GM18951 (cell line): Measurements from ENCODE around the gene METTL14.

Source experiments
- POLR2A ChIP-seq: IDR thresholded peaks from 4 replicates; pipeline ENCODE4 v1.6.1; 2011; ENCODE audit warnings: mild to moderate bottlenecking; ENCODE audit not compliant: insufficient read length, insufficient read depth; ENCODE audit errors: extremely low read depth
- in situ Hi-C: fragments of 300-500 bp; cut with MboI; formaldehyde crosslinking; loops from one replicate; pipeline ENCODE4 v1.12.0; 2022; ENCODE audit warnings: low sequenced_read_pairs, mixed read lengths, inconsistent platforms; ENCODE audit not compliant: unreplicated experiment

The METTL14 gene

DNA sequence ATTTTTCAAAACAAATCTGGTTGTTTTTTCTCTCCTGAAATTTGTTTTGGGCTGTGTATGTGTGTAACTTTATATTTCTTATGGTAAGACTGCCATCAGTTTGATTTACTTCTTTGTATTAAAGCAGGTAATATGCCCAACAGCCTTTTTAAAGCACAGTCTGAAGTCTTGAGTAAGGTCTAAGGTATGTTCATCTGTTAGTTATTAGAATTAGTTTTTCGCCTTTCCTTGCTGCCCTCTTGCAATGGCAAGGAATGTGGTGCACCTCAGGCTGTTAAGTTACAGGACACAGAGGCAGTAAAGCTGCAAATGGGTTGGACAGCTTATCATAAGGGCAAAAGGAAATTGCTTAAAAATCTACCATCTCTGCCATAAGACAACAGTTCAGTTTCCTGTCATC, 71.8 kb downstream of the METTL14 start:
- in situ Hi-C loops: no loop called here

DNA sequence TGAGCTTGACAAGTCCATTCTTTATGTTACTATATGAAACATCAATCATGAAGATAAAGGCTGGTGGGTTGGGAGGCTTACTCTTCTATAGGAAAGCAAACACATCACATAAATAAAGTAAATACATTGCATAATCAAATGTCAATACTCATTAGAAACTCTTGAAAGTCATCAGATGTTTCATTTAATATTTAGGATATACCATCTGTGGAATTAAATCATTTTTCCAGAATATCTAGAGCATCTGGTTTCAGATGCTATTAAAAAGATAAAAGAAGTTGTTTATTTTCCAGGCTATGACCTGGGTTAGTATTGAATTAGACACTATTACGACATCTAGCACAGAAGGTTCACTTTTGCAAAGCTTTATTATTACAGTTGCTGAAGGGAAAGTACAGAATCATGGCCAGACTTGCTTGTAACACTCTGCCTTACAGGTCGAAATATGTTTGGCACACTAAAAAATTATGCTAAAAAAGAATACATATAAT, 72.6 kb downstream of the METTL14 start:
- no peak for TF ChIP-seq POLR2A
- in situ Hi-C loops: no loop called here

More for the DNA sequence above, 71.8 kb downstream of the METTL14 start:
- TF ChIP-seq POLR2A: no peak

DNA sequence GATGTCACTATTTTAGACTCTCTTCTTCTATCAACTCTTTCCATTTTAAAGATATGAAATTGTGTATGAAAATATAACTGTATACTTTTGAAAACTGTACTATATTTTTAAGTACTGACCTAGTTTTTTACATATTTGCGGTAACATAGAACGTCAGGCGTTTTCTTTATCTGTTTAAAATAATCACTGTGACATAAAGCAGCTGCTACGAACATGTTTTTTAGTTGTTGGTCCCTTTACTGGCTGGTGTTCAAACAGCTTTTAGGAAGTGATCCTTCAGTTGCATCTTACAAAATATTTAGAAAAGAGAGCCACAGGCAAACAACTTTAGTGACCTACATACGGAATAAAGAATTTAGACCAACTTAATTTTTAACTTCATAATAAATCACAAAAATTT, 73.1 kb downstream of the METTL14 start:
- in situ Hi-C loops: no loop called here
- no peak for TF ChIP-seq POLR2A

DNA sequence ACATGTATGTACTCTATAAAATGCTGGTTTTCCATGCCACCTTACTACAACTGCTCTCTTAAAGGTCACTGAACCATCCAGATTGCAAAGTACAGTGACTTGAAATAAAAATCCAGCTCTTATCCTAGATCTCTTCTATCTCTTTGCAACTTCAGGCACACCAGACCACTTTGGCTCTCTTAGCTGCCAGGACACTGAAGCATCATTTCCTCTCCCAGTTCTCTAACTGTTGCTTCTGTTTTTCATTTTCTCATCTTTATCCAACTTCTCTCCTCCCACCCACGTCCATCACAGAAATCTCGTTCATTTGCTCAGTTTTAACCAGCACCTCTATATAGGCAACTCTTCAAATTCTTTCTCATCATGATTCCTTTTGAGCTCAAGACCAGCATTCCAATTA, 74.3 kb downstream of the METTL14 start:
- in situ Hi-C loops: no loop called here

DNA sequence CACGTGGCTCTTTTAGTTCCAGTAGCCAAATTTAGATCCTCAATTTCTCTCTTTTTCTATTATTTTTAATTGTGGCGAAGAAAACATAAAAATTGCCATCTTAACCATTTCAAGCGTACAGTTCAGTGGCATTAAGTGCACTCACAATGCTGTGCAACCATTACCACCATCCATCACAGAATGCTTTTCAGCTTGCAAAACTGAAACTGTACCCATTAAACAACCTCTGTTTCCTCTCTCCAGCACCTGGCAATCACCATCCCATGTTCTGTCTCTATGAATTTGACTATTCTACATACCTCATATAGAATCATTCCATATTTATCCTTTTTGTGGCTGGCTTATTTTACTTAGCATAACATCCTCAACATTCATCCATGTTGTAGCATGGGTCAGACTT, 74.9 kb downstream of the METTL14 start:
- in situ Hi-C loops: no loop called here
- no peak for TF ChIP-seq POLR2A

More for the DNA sequence above, 74.3 kb downstream of the METTL14 start:
- no peak for TF ChIP-seq POLR2A

DNA sequence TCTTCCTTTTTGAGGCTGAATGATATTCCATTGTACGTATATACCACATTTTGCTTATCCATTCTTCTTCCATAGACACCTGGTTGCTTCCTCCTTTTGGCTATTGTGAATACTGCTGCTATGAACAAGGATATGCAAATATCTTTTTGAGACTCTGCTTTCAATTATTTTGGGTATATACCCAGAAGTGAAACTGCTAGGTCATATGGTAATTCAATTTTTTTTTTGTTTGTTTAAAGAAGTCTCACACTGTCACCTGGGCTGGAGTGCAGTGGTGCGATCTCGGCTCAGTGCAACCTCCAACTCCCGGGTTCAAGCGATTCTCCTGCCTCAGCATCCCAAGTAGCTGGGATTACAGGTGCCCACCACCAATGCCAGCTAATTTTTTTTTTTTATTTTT, 75.3 kb downstream of the METTL14 start:
- TF ChIP-seq POLR2A: no peak
- in situ Hi-C loops: no loop called here

DNA sequence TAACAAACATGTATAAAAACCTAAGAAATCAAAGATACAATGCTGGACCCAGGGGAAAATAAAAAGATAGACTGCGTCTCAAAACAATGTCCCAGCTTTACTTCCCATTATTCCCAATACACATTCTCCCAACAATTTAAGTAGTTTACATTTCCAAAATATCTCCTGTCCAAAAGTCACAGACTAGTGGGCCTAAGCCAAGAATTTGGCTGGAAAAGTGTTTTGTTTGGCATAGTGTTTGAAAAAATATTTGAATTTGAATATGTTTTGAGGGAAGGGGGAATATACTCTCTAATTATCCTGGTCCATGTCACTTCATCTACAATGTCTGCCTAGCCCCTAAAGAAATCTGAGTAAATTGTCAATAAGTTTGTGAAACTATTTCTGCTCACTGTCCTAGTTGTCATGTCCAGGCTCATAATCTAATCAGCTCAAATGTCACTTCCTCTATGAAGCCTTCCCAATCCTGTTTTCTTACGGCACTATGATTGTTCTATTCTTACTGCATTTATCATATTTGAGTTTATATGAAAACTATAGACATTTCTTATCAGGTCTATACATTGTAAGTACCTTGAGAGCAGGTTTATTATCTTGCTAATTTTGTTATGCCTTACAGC, 76.3 kb downstream of the METTL14 start:
- in situ Hi-C loops: no loop called here
- TF ChIP-seq POLR2A: no peak

DNA sequence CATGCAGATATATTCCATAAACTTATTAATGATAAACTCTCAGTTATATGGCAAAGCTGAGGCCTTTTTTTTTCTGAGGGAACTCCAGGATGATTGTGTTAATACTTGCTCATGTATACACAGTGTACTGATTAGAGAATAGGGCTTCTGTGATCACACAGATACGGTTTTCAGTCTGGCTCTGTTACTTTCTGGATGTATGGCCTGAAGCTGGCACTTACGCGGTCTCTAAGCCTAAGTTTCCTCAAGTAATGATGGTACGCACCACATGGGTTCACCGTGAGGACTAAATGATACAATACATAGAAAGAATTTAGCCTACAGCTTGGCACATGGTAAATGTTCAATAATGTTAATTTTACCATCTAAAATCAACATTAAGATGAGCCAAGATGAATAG, 77.0 kb downstream of the METTL14 start:
- in situ Hi-C loops: no loop called here
- TF ChIP-seq POLR2A: no peak

DNA sequence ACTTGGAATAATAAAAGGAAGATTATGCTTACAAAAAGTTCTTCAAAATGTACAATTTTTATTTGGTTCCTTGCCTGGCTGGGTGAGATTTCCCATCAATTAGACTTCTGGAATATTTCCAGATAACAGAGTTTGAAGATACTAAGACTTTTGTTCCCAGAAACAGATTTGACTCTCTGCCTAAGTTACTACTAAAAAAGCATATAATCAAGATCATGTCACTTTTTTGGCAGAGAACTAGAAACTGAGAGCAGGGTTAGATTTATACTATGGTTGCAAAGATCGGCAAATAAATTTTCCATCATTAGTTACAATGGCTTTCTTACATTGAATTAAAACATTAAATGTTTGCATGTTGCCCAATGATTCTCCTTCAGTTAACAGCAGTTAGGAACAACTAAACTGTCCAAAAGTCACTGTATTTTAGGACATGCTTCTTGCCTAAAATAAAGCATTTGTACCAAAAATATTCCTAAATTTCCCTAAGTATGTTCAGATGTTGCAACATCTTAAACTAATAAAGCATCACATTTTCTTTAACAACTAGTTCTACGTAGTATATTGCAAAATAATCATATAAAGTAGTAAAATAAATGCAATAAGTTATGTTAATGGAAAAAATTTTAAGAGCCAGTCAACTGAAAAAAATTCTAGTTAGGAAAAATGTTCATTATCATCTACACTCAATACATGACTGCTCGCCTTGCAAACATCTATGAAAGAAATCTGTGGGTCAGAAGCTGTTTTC, 77.7 kb downstream of the METTL14 start:
- in situ Hi-C loops: no loop called here

More for the DNA sequence above, 77.7 kb downstream of the METTL14 start:
- no peak for TF ChIP-seq POLR2A
